IMR-90 (cell line): ENCODE data around the gene WWP2. TPM values are rescaled to one million over a fixed set of nuclear protein-coding genes. Genes with fewer than 3 reads are reported as not detected.

ENCODE experiments used
- ATAC-seq: fragments of 200-7000 bp; cut with Tn5 transposase; 2 replicates; pipeline ENCODE4 v1.9.1; 2020; ENCODE audit warnings: low read depth, mild to moderate bottlenecking, moderate library complexity
- BruUV-seq: library from RNA; stranded (reverse); fragments of 400-500 nt; replicated peaks from 2 replicates; lab custom pipeline; 2021; lab: Mats Ljungman, UMichigan
- CTCF ChIA-PET: fragments of 300-600 bp; formaldehyde crosslinking; extraction: SDS; loops from one replicate; lab custom pipeline; 2021; ENCODE audit warnings: antibody characterized with exemption; lab: Yijun Ruan, JAX
- POLR2A ChIA-PET: fragments of 300-600 bp; sonication (Branson Sonifier 250); formaldehyde crosslinking; loops from one replicate; lab custom pipeline; 2022; ENCODE audit warnings: antibody characterized with exemption; ENCODE audit not compliant: unreplicated experiment; lab: Charles Lee
- DNase-seq: peaks from one replicate; pipeline ENCODE4 v3.0.0; 2013
- H2AFZ ChIP-seq: replicated peaks from 2 replicates; pipeline ENCODE3; 2013; ENCODE audit warnings: low read length, mild to moderate bottlenecking; ENCODE audit not compliant: poor library complexity
- H2AK5ac ChIP-seq: 2 replicates; pipeline ENCODE4 v1.6.1; 2013; ENCODE audit warnings: low read depth, low read length, inconsistent platforms
- H2AK9ac ChIP-seq: replicated peaks from 2 replicates; pipeline ENCODE3; 2013; ENCODE audit warnings: mild to moderate bottlenecking, low read depth, low read length, moderate library complexity; ENCODE audit not compliant: poor library complexity
- H2BK120ac ChIP-seq: 2 replicates; pipeline ENCODE4 v1.6.1; 2013; ENCODE audit warnings: low read depth, low read length, inconsistent platforms
- H2BK15ac ChIP-seq: 3 replicates; pipeline ENCODE4 v1.6.1; 2013; ENCODE audit warnings: low read depth, low read length, inconsistent platforms
- H2BK20ac ChIP-seq: 2 replicates; pipeline ENCODE4 v1.6.1; 2013; ENCODE audit warnings: low read depth, mild to moderate bottlenecking, inconsistent platforms, low read length, moderate library complexity
- H2BK5ac ChIP-seq: 2 replicates; pipeline ENCODE4 v1.6.1; 2013; ENCODE audit warnings: mild to moderate bottlenecking, low read depth, low read length, inconsistent platforms; ENCODE audit not compliant: poor library complexity, severe bottlenecking
- H3K14ac ChIP-seq: replicated peaks from 2 replicates; pipeline ENCODE4 v1.6.1; 2013; ENCODE audit warnings: low read depth, low read length, inconsistent platforms
- H3K18ac ChIP-seq: 2 replicates; pipeline ENCODE4 v1.6.1; 2013; ENCODE audit warnings: low read depth, low read length, control low read depth
- H3K23ac ChIP-seq: 2 replicates; pipeline ENCODE4 v1.6.1; 2013; ENCODE audit warnings: low read depth, low read length, inconsistent platforms
- H3K27ac ChIP-seq: 2 replicates; pipeline ENCODE4 v1.5.1; 2013; ENCODE audit warnings: mild to moderate bottlenecking, control low read depth, low read length; ENCODE audit not compliant: insufficient read depth
- H3K27me3 ChIP-seq: 2 replicates; pipeline ENCODE4 v1.6.1; 2013; ENCODE audit warnings: low read length; ENCODE audit not compliant: control insufficient read depth, insufficient read depth
- H3K36me3 ChIP-seq: 2 replicates; pipeline ENCODE4 v1.6.1; 2013; ENCODE audit warnings: low read length, mixed read lengths; ENCODE audit not compliant: control insufficient read depth, insufficient read depth
- H3K4ac ChIP-seq: 2 replicates; pipeline ENCODE4 v1.6.1; 2013; ENCODE audit warnings: low read depth, low read length, inconsistent platforms
- H3K4me1 ChIP-seq: 2 replicates; pipeline ENCODE4 v1.6.1; 2013; ENCODE audit warnings: low read length, mixed read lengths; ENCODE audit not compliant: control insufficient read depth, insufficient read depth
- H3K4me2 ChIP-seq: 2 replicates; pipeline ENCODE4 v1.6.1; 2013; ENCODE audit warnings: low read depth, mild to moderate bottlenecking, control low read depth, low read length, moderate library complexity
- H3K4me3 ChIP-seq: 2 replicates; pipeline ENCODE4 v1.5.1; 2013; ENCODE audit warnings: low read depth, mild to moderate bottlenecking, control low read depth, low read length, moderate library complexity; ENCODE audit not compliant: insufficient read depth
- H3K56ac ChIP-seq: 2 replicates; pipeline ENCODE4 v1.6.1; 2013; ENCODE audit warnings: low read length, inconsistent platforms; ENCODE audit not compliant: insufficient read depth; ENCODE audit errors: extremely low read depth
- H3K79me1 ChIP-seq, 2 experiments: 2 replicates each; pipeline ENCODE4 v1.6.1; 2013; ENCODE audit warnings: low read length in 2 of 2, inconsistent platforms in 1 of 2, low read depth in 1 of 2
- H3K9ac ChIP-seq: 2 replicates; pipeline ENCODE4 v1.6.1; 2013; ENCODE audit warnings: low read depth, low read length, control low read depth
- H3K9me1 ChIP-seq: 2 replicates; pipeline ENCODE4 v1.6.1; 2013; ENCODE audit warnings: low read length, inconsistent platforms; ENCODE audit not compliant: insufficient read depth
- H3K9me3 ChIP-seq: 2 replicates; pipeline ENCODE4 v1.6.1; 2013; ENCODE audit warnings: low read length; ENCODE audit not compliant: control insufficient read depth, insufficient read depth
- H4K20me1 ChIP-seq: 2 replicates; pipeline ENCODE4 v1.6.1; 2013; ENCODE audit warnings: low read length, inconsistent platforms; ENCODE audit not compliant: insufficient read depth
- H4K5ac ChIP-seq: 2 replicates; pipeline ENCODE4 v1.6.1; 2013; ENCODE audit warnings: mild to moderate bottlenecking, low read depth, low read length, control low read depth
- H4K8ac ChIP-seq, 2 experiments: 2 replicates each; pipeline ENCODE4 v1.6.1; 2013; ENCODE audit warnings: low read depth in 2 of 2, low read length in 2 of 2, control low read depth in 1 of 2, inconsistent platforms in 1 of 2
- H4K91ac ChIP-seq: 2 replicates; pipeline ENCODE4 v1.6.1; 2013; ENCODE audit warnings: low read depth, low read length, inconsistent platforms; ENCODE audit not compliant: insufficient read depth
- BHLHE40 ChIP-seq: fragments of 150-350 bp; IDR thresholded peaks from 2 replicates; pipeline ENCODE4 v1.6.1; 2016; ENCODE audit warnings: mild to moderate bottlenecking, low read depth, low read length
- CEBPB ChIP-seq: IDR thresholded peaks from 2 replicates; pipeline ENCODE4 v1.6.1; 2012; ENCODE audit warnings: low read depth, low read length, improper control_type of control experiment
- CHD1 ChIP-seq: IDR thresholded peaks from 2 replicates; pipeline ENCODE4 v1.6.1; 2012; ENCODE audit warnings: low read depth, low read length, improper control_type of control experiment
- ELK1 ChIP-seq: fragments of 150-350 bp; IDR thresholded peaks from 2 replicates; pipeline ENCODE4 v1.6.1; 2016; ENCODE audit warnings: low read depth, mild to moderate bottlenecking, low read length, moderate library complexity, borderline replicate concordance
- FOS ChIP-seq: fragments of 150-350 bp; IDR thresholded peaks from 2 replicates; pipeline ENCODE4 v1.6.1; 2016; ENCODE audit warnings: low read depth, low read length
- MXI1 ChIP-seq: IDR thresholded peaks from 2 replicates; pipeline ENCODE4 v1.6.1; 2012; ENCODE audit warnings: low read depth, mild to moderate bottlenecking, low read length, moderate library complexity, borderline replicate concordance
- POLR2A ChIP-seq: IDR thresholded peaks from 2 replicates; pipeline ENCODE4 v1.6.1; 2012; ENCODE audit warnings: mild to moderate bottlenecking, low read depth, low read length
- RAD21 ChIP-seq: IDR thresholded peaks from 2 replicates; pipeline ENCODE4 v1.6.1; 2012; ENCODE audit warnings: low read length, improper control_type of control experiment
- RCOR1 ChIP-seq: IDR thresholded peaks from 2 replicates; pipeline ENCODE4 v1.6.1; 2012; ENCODE audit warnings: mild to moderate bottlenecking, low read length, improper control_type of control experiment; ENCODE audit not compliant: insufficient replicate concordance
- RFX5 ChIP-seq: IDR thresholded peaks from 2 replicates; pipeline ENCODE4 v1.8.0; 2012; ENCODE audit warnings: low read depth, mild to moderate bottlenecking, low read length, moderate library complexity
- SMC3 ChIP-seq: fragments of 150-350 bp; IDR thresholded peaks from 2 replicates; pipeline ENCODE4 v1.6.1; 2016; ENCODE audit warnings: low read depth, mild to moderate bottlenecking, antibody characterized with exemption, low read length, moderate library complexity
- USF2 ChIP-seq: fragments of 150-350 bp; IDR thresholded peaks from 2 replicates; pipeline ENCODE4 v1.6.1; 2017; ENCODE audit warnings: mild to moderate bottlenecking, antibody characterized with exemption, low read length, low read depth
- WGBS, 2 experiments: methylation state at CpG; one replicate each; pipeline versions ENCODE4 v1.1.5 to v1.1.7; 2013; ENCODE audit warnings: missing lambda C conversion rate in 2 of 2; ENCODE audit not compliant: insufficient read length in 1 of 2; ENCODE audit errors: extremely low coverage in 2 of 2; 5-methylcytosine and 5-hydroxymethylcytosine counted together
- dilution Hi-C: fragments of 300-500 bp; cut with HindIII; formaldehyde crosslinking; loops from one replicate; pipeline ENCODE4 v1.14.3; 2018; ENCODE audit warnings: low sequenced_read_pairs; ENCODE audit not compliant: unreplicated experiment
- in situ Hi-C: fragments of 300-500 bp; cut with MboI; formaldehyde crosslinking; loops from 3 replicates; pipeline ENCODE4 v1.14.3; 2019; ENCODE audit warnings: low sequenced_read_pairs, inconsistent platforms, mixed read lengths
- intact Hi-C: fragments of 100-400 bp; cut with micrococcal nuclease; formaldehyde crosslinking; loops from 2 replicates; pipeline ENCODE4 v1.10.0; 2022
- polyA plus RNA-seq, 3 experiments: library from polyadenylated mRNA; depleted of rRNA; stranded (reverse); fragments of >200 nt; gene quantifications; 2 replicates each; pipeline ENCODE4 v1.2.3, GENCODE V29; 2012; ENCODE audit warnings: low replicate concordance in 1 of 3
- total RNA-seq: library from RNA; depleted of rRNA; stranded (reverse); fragments of >200 nt; gene quantifications from 2 replicates; pipeline ENCODE4 v1.2.3, GENCODE V29; 2012

Gene WWP2
- total and polyA plus RNA-seq, 2 of the 4 experiments (the other 2 are of a cell fraction) = 12.7 to 13.7 TPM

GRCh38 chr16:69754143-69754468, 8.0 kb upstream of the WWP2 start:
- Histone ChIP-seq H2AK9ac (peak overlapping the region; percentile 99), H4K91ac (peak overlapping the region; percentile 84), H3K79me1 (peaks cover 8 to 24% of the 10 kb centered on the region in 2 experiments), H3K4me3 (peak overlapping the region; percentile 78), H3K4me1 (no peaks in the 10 kb centered on the region), H3K27ac (peak overlapping the region; percentile 73), H3K9me1 (0 out of 2 replicates have a peak, but pooled peaks cover 2% of the 10 kb centered on the region), H2BK20ac (no peak overlapping the region), H3K36me3 (peaks cover 15% of the 10 kb centered on the region), H2BK120ac (peak overlapping the region; percentile 50; the same call in 1 of the 2 replicates), H3K27me3 (no peaks in the 10 kb centered on the region), H3K18ac (no peak overlapping the region), H3K4me2 (peak overlapping the region; percentile 91), H4K5ac (peak overlapping the region; percentile 36; the same call in 1 of the 2 replicates), H4K8ac (peak overlapping the region; percentile 77 to 93), H3K23ac (peak overlapping the region; percentile 94), H3K9ac (peak overlapping the region; percentile 83), H2AK5ac (peak overlapping the region; percentile 95), H3K4ac (peak overlapping the region; percentile 92), H3K9me3 (no peaks in the 10 kb centered on the region), H2AFZ (peak overlapping the region; percentile 100), H2BK5ac (peak overlapping the region; percentile 72), H4K20me1 (no peaks in the 10 kb centered on the region), H2BK15ac (0 out of 3 replicates have a peak overlapping the region, but pooled peaks have one; percentile 1), H3K14ac (peak overlapping the region; percentile 96), H3K56ac (peak overlapping the region; percentile 69)
- ChIA-PET CTCF (interaction anchor here (0.6 to 1.7 kb wide), 7 partner anchors 9 to 431 kb away, joined by 3 to 14 read pairs (median 3); partner anchors contain the start of gene NQO1), POLR2A (interaction anchor here (1.1 kb wide), 1 partner anchor 358 kb away, joined by 3 read pairs; no protein-coding TSS in a partner anchor)
- TF ChIP-seq FOS (no peak), BHLHE40 (no peak), SMC3 (no peak), CEBPB (no peak), USF2 (no peak), RFX5 (no peak), MXI1 (no peak), CHD1 (no peak), POLR2A (no peak), ELK1 (no peak), RAD21 (no peak), RCOR1 (no peak)
- dilution Hi-C loops = no loop called here
- WGBS, 2 experiments = 17% methylated on average over 1 of the region's 4 CpGs; no CpG with 5 or more reads in 1 of the 2 experiments
- intact Hi-C loops = loop anchor here (1.0 to 2.0 kb wide), 4 partner anchors 27 to 415 kb away; partner anchors contain the start of genes COG8, NIP7 and NQO1
- DNase-seq (no peak), ATAC-seq (no peak)
- no TSS peak for BruUV-seq
- in situ Hi-C loops = loop anchor here (5.0 kb wide), 2 partner anchors 47 to 357 kb away; no protein-coding TSS in a partner anchor
